Stimulated activated CD8-positive, alpha-beta memory T cell treated with anti-CD3 and anti-CD28 coated beads, Interleukin-7, amount 100 ng/mL, for 4 hours (primary cell): ENCODE measurements around the gene DDR1.
A peak's percentile ranks its signal among the peaks of the same experiment; 100 is the strongest.
"Not testable (repeated sequence)": the region's sequence is repeated elsewhere in the genome, so short reads cannot be mapped to it uniquely, and the experiment has no call there.

ENCODE experiments used
- DNase-seq, 2 donors: peaks; one replicate each; pipeline ENCODE4 v3.0.0-alpha.2; 2020; ENCODE audit warnings: low read depth in 2 of 2

Gene DDR1

GRCh38 chr6:30883685-30884520 is at the start of gene DDR1:
TSS of gene DDR1 (plus strand) at chr6:30884519. CDS start at chr6:30888730, 4,211 bp downstream.
- DNase-seq = peak in 1 of 2 donors; percentile 43

- DNase-seq = no peak
Measured at GRCh38 chr6:30834646-30835045, 49.7 kb upstream of the DDR1 start.

DNA sequence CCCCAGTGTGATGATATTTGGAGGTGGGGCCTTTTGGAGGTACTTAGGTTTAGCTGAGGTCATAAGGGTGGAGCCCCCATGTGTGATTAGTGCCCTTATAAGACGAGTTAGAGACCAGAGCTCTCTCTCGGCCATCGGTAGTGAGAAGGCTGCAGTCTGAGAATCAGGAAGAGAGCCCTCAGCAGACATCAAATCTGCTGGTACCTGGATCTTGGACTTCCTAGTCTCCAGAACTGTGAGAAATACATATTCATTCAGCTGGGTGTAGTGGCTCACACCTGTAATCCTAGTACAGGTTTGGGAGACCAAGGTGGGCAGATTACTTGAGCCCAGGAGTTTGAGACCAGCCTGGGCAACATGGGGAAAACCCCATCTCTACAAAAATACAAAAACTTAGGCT is 48.7 kb upstream of the DDR1 start:
- no peak for DNase-seq

DNA sequence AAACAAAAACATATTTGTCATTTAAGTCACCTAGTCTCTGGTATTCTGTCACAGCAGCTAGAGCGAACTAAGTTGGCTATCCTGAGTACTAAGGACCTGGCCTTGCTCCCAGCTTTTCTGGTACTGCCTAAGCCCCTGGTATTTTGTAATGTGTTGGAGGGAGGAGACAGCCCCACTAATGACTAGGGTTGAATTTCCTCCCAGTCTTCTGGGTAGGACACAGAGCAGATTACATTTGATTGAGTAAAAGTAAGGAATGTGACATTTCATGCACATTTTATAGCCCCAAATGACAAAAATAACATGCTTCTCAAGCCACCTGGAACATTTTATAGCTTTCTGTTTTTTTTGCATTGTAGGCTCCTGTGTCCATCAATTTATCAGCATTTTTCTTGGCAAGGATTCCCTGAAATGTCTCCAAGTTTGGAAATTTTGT is 47.9 kb upstream of the DDR1 start:
- DNase-seq = no peak

GRCh38 chr6:30836957-30837356 is 47.4 kb upstream of the DDR1 start:
- DNase-seq = no peak

DNA sequence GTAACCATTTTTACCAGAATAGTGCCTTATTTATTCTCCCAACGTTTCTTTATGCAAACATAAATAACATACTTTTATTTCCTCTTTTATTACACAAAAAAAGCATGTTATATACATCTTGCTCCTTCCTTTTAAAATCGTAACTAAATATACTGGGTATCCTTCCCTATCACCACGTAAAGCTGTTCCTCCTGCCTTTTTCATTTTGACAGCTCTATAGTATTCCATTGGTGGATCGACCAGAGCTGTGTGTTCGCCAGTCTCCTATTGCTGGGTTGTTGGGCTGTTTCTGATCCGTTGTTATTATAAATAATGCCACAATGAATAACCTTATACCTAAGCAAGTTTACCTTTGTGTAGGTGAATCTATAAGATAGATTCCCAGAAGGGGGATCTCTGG is 46.9 kb upstream of the DDR1 start:
- DNase-seq = no peak

GRCh38 chr6:30837870-30838269 is 46.4 kb upstream of the DDR1 start:
- no peak for DNase-seq

GRCh38 chr6:30839671-30840070 is 44.6 kb upstream of the DDR1 start:
- DNase-seq = no peak

GRCh38 chr6:30840084-30840934 is 44.0 kb upstream of the DDR1 start:
- no peak for DNase-seq

DNA sequence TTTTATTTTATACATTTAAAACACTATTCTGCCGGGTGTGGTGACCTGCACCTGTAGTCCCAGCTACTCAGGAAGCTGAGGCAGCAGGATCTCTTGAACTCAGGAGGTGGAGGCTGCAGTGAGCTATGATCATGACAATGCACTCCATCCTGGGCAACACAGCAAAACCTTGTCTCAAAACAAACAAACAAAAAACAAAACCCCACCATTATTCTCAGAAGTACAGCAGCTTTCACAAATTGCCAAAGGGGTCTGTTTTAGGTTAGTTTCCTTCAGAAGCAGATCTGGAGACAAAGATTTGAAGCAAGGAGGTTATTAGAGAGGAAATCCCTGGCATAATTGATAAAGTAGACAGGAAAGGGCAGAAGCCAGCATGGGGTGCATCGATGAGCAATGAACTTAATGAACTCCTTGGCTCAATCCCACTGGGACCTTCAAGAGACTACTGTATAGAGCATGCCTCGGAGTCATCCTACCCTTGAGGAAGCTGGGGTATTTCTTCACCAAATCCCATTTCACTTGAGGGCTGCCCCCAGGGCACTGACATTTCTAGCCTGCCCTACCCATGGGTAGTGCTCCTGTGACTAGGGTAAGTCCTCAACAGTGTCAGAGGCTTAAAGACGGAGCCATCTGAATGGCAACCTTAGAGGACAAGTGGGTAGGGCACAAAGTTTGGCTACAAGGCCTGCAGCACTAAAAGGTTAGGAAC is 43.2 kb upstream of the DDR1 start:
- DNase-seq = no peak

- no peak for DNase-seq
Measured at GRCh38 chr6:30841644-30842504, 42.4 kb upstream of the DDR1 start.

DNA sequence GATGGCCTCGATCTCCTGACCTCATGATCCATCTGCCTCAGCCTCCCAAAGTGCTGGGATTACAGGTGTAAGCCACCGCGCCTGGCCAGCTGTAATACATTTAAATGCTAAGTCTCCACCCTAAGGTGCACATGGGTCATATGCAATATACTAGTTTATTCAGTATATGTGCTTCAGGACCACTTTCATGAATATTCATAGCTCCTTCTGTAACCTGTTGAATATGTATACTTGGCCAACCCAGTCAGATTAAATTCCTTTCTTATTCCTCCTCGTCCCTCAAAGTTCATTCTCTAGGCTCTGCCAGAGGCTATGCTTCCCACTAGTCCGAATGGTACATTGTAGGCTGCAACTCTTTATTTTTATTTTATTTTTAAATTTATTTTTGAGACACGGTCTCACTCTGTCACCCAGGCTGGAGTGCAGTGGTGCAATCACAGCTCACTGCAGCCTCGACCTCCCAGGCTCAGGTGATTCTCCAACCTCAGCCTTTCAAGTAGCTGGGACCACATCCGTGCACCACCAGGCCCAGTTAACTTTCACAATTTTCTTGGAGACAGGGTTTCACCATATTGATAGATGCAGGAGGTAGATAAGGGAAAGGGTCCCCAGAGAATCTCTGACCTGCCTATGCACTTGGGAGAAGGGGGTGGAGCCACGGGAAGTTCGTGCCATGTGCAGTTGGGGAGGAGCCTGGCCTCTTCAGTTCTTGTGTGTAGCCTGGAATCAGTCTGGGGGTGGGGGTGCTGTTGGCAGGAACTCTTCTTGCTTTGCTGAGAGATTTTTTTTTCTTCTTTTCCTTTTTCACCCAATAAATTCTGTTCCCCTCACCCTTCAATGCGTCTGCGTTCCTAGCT is 41.3 kb upstream of the DDR1 start:
- DNase-seq = no peak

GRCh38 chr6:30843611-30843998 is 40.7 kb upstream of the DDR1 start:
- DNase-seq = no peak

DNA sequence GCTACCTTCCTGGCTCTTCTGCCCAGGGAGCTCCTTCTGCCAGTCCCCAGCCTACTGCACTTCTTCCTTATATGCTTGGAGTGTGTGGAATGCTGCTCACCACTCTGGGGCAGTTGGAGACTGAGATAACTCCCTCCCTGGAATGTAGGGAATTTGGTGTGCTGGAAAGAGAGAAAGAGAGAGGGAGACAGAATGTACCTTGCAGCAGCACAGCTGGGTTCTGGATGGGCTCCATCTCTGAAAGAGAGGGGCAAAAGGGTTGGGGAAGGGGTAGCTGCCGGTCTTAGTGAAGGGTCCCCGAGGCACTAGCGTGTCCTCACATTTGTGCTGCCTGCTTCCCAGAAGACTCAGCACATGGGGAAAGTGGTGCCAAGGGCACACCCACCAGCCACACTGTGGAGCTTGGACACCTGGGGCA is 40.2 kb upstream of the DDR1 start:
- no peak for DNase-seq

DNA sequence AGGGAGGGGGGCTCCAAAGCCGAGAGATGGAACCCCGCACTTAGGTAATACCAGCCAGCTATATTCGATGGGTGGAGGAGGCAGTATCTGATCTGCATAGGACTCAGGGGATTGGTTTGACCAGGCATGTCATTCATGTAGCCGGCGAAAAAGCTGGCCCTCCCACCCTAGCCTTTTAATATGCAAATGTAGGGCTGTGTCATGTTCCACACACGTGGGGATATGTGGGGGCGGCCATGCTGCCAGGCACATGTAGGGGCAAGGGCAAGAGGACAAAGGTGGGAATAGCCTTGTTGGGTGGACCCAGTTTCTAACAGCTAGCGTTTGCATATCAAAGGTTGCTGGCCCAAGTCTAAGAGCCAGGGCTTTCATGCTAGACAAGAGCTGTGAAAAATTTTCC is 39.1 kb upstream of the DDR1 start:
- DNase-seq = no peak

DNA sequence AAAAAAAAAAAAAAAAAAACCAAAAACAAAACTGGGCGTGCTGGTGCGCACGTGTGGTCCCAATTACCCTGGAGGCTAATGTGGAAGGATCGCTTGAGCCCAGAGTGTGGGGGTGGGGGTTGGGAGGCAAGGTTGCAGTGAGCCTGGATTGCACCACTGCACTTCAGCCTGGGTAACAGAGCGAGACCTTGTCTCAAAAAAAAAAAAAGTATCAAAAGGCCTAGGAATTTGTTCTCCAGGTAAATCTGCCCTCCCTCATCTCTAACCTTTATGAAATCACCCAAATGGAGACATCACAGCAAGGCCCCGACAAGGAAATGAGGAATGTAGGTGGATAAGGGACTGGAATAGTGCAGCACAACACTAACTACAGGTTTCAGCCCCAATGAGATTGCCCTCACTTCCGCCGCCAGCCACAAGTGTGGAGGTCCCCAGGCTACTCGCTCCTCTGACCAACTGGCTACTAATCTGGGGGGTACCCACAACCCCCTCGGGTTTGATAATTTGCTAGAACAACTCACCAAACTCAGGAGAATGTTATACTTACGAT is 36.8 kb upstream of the DDR1 start:
- DNase-seq = no peak

DNA sequence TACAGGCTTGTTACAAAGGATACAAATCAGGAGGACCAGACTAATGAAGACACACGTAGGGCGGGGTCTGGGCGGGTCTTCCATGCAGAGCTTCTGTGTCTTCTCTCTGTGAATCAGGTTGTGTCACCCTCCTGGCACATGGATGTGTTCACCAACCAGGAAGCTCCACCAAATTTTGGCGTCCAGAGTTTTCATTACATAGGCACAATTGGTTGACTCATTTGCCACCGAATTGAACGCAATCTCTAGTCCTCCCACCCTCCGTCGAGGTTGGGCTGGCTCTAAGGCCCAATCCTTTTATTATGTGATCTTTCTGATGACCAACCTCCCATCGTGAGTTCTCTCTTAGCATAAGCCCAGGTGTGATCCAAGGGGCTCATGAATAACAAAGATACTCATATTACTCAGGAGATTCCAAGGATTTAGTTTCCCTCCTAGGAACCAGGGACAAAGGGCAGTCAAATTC is 36.3 kb upstream of the DDR1 start:
- no peak for DNase-seq

GRCh38 chr6:30849903-30850651 is 34.2 kb upstream of the DDR1 start:
- DNase-seq = no peak

DNA sequence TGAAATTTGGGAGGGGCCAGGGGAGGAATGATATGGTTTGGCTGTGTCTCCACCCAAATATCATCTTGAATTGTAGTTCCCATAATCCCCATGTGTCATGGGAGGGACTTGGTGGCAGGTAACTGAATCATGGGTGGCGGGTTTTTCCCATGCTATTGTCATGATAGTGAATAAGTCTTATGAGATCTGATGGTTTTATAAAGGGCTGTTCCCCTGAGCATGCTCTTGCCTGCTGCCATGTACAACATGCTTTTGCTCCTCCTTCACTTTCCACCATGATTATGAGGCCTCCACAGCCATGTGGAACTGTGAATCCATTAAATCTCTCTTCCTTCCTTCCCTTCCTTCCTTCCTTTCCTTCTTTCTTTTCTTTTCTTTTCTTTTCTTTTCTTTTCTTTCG is 31.9 kb upstream of the DDR1 start:
- not testable (repeated sequence) for DNase-seq
